CD4-positive, alpha-beta T cell treated with Interleukin-17A for 1 hour (primary cell): ENCODE data around the gene CORO2A.
A peak's percentile ranks its signal among the peaks of the same experiment; 100 is the strongest.

ENCODE experiments used
- DNase-seq: peaks from one replicate; pipeline ENCODE4 v3.0.0-alpha.2; 2020

Gene CORO2A

DNA sequence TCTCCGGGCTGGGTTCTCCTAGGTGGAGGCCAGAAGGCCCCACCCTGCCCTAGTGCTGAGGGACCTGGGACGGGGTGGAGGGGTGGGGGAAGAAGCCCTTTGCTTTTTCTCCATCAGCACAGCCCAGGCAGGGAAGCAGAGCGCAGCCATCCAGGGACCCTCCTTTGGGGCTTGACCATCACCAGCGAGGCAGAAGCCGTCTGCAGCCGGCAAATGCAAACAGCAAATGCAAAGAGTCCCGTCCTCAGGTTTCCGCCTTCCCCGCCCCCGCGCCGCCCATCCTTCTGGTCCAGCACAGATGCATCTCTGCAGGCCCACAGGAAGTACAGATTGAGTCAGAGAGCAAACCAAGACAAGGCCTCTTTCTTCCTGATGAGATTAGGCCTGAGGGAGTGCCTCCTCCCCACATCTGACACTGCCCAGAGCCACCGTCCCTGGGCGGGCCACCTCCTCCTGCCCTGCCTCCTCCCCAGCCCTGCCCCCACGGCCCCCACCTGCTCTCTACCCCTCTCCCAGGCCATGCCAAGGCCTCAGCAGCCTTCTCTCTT is 23.4 kb downstream of the CORO2A start:
- DNase-seq = peak; percentile 56

DNA sequence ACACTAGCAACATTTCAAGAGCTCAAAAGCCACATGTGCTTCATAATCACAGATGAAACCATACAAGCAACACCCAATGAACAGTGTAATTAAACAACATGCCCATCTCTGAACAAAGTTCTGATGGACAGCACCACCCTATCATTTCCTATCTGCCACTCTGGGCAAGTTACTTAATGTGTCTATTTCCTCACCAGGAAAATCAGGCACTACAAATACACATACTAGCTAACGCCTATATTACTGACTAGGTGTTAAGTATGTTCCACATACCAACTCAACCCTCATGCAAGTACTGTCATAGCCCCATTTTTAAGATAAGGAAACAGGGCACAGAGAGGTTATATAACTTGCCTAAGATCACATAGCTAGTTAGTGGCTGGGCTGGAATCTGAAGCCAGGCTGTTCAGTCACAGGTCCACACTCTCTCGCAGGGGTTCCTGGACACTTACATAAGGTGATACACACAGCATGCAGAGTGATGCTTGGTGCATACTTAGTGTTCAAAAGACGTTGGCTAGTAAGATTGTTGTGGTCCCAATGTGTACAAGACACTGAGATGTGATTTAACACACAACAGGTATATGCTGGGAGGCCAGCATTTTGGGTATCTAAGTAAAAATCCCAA is 24.2 kb downstream of the CORO2A start:
- DNase-seq = no peak

DNA sequence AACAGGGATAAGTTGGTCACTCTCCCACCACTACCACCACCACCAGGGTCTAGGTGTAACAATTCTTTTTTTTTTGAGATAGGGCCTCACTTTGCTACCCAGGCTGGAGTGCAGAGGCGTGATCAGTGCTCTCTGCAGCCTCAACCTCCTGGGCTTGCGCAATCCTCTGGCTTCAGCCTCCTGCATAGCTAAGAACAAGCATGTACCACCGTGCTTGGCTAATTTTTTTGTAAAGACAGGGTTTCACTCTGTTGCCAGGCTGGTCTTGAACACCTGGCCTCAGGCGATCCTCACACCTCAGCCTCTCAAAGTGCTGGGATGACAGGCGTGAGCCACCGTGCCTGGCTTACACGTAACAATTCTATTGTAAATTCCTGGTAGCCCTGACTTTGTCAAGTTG is 27.5 kb downstream of the CORO2A start:
- DNase-seq = no peak

DNA sequence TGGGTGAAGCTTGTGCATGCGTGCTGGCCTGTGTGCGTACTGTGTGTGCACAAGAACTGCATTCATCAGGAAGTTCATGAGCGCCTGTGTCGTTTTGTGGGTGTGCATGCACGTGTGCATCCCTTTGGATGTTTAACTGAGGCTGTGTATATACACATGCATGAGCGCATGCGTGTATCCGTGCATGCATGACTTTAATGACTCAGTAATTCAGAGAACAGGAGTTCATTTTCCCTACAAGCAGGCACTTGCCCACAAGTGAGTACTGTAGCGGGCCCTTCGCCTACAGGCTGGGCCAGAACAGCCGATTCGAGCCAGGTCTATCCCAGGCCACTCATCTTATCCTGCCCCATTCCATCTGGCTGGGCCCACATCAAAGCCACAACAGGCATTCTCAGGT is 29.8 kb downstream of the CORO2A start:
- DNase-seq = no peak

DNA sequence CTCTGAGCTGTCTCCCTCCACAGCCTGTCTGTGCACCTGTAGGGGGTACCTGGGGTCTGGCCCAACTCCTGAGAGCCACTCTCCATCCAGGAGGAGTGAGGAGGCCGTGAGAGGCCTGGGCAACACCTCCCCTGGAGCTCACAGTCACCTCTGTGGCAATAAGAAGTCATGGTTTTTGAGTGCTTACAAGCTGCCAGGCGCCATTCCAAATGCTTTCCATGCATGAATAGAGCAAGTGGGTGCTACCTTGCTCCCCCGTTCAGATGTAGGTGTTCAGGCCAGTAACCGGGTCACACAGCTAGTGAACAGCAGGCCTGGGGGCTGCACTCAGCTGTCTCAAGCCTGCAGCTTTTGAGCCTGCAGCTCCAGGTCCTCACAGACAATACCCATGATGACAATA is 30.6 kb downstream of the CORO2A start:
- DNase-seq = no peak

DNA sequence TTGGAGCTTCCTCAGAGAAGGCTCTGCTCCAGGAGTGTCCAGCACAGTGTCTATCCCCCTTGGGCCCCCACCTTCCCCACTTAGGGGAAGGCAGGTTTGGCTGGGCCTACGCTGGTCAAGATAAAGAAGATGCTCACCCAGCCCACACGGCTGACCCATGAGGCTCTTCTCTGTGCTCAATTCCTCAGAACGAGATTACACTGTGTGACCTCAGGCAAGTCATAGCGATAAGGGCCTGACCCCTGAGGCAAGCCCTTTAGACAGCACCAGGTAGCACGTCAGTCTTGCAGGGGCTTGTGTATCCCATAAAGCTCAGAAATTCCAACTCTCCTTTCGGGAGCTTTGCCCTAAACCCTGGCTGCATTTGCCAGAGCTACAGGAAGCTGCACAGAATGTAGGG is 32.6 kb downstream of the CORO2A start:
- no peak for DNase-seq

DNA sequence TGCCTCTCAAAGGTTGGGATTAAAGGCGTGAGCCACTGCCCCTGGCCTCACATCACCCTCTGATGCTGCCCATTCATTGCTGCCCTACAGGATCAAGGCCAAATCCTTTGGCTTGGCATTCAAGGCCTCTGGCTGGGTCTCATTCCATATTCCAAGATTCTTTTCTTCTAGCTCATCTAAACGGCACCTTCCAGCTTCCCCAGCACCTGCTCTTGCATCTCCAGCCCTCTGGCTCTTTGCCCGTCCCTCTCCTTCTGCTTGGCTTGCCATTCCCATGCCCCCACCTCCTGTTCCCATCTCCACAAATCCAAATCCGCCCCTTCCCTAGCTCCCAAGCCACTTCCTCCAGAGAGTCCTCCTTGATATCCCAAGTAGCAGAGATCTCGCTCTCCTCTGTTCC is 33.1 kb downstream of the CORO2A start:
- no peak for DNase-seq

DNA sequence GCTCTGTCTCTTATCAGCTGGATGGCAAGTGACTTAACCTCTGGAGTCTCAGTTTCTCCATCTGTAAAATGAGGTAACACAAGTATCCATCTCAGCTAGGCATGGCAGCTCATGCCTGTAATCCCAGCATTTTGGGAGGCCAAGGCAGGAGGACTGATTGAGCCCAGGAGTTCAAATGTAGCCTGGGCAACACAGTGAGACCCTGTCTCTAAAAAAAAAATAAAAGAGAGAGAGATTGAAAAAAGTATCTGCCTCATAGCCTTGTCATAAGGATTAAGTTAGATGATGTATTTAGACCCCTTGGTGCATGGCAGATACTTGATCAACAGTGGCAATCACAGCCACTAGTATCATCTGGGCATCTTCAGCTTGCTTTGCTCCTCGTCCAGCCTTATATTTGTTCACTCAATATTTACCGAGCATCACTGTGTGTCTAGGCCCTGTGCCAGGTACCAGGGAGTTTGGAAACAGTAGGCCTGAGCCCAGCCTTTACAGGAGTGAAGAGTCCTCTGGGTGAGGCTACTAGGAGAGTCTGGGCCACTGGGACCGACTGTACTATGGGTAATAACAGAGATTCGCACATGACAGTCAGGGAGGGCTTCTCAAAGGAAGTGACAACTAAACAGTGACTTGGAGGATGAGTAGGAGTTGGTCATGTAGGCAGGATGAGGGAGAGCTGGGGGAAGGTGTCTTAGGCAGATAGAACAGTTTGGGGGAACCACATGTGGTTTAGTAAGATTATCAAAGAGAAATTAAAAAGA is 34.2 kb downstream of the CORO2A start:
- no peak for DNase-seq

DNA sequence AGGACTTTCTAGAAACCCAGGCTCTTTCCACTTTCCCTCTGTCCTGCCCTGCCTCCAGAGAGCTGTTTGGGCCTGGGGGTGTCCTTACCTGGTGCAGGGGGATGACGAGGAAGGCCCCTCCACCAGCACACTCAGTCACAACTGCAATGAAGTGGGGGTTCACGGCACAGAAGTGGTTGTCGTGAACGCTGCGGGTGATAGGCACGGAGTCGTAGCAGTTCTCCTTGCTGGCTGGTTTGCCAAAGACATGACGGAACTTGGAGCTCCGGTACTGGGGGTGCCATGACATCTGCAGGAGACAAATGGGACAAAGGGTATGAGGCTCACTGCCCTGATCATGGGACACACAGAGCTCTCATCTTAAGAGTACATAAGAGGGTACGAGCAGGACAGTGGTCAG is 35.1 kb downstream of the CORO2A start:
- DNase-seq = no peak

DNA sequence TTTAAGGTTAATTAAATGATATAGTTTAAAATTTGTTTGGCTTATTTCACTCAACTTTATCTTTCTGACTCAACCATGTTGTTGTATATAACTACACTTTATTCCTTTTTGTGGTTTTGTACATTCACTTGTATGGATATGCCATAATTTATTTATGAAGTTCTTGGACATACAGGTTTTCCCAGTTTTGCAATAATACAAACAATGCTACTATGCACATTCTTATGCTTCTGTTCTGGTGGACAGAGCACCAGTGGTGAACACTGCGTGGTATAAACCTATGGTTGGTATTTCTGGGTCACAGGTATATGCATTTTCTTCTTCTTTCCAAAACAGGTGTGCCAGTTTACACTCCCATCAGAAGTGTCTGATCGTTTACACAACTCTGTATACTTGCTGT is 37.8 kb downstream of the CORO2A start:
- no peak for DNase-seq

DNA sequence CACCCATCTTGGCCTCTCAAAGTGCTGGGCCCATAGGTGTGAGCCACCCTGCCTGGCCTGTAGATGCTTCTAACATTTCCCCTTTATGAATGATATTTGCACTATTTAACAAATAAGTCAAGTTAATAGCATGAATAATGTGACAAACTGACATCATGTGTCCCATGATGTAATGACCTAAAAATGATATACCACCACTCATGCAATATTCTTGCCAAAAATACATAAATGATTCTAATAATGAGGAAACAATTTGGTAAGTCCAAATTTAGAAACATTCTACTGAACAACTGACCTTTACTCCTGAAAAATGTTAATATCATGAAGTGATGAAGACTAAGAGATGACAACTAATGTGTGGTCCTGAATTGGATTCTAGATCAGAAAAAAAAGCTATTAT is 39.9 kb downstream of the CORO2A start:
- no peak for DNase-seq

DNA sequence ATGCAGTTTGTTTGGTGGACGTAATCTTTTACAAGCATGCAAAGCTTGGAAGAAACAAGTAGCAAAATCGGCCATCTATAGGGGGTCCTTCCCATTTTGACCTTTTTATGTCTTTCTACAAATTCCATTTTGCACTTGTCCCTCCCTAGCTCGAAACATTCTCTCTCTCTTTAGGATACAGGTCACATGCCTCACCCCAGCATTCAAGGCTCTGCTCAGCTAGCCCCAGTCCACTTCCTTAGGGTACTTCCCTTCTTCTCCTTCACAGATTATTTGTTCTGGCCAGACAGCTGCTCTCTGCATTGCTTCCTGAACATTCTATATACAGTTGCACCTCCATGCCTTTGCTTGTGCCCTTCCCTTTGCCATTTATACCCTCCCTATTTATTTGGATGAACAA is 41.7 kb downstream of the CORO2A start:
- no peak for DNase-seq

DNA sequence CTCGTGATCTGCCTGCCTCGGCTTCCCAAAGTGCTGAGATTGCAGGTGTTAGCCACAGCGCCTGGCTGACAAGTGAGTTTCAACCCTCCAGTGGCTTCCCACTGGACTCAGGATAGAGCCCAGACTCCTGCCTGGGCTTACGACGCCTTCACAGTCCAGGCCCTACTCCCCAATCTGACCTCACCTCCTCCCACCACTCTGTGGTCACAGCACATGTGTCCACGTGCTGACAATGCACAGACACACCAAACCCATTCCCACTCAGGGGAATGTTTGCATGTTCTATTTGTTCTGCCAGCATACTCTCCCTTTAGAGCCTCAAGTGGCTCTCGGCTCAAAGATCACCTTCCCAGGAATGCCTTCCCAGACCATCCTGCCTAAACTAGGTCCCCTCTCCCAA is 42.3 kb downstream of the CORO2A start:
- no peak for DNase-seq

DNA sequence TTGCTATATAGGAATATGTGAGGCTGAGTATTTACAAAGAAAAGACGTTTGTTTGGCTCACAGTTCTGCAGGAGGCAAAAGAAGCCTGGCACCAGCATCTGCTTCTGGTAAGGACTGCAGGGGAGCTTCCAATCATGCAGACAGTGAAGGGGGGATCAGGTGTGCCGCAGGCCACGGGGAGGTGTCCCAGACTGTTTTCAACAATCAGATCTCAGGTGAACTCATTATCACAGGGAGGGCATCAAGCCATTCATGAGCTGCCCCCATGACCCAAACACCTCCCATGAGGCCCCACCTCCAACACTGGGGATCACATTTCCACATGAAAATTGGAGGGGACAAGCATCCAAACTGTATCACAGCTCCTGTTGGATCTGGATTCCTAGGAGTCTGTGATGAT is 43.0 kb downstream of the CORO2A start:
- DNase-seq = no peak

DNA sequence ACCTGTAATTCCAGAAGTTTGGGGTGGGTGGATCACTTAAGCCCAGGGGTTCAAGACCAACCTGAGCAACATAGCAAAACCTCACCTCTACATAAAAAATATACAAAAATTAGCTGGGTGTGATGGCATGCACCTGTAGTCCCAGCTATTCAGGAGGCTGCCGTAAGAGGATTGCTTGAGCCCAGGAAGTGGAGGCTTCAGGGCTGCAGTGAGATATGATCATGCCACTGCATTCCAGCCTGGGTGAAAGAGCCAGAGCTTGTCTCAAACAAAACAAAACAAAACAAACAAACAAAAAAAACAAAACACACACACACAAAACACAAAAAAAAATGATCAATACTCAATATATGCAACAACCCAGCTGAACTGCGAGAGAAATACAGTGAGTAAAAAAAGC is 44.0 kb downstream of the CORO2A start:
- no peak for DNase-seq

DNA sequence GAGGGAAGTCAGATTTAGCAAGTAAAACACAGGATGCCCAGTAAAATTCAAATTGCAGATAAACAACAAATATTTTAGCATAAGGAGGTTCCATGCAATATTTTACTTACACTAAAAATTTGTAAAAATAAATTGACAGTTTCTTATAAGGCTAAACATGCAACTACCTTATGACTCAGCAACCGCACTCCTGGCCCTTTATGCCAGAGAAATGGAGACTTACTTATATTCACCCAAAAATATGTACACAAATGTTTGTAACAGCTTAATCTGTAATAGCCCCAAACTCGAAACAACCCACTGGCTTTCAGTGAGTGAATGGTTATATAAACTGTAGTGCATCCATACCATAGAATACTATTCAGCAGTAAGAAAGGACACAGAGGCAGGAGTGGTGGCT is 44.9 kb downstream of the CORO2A start:
- DNase-seq = no peak

DNA sequence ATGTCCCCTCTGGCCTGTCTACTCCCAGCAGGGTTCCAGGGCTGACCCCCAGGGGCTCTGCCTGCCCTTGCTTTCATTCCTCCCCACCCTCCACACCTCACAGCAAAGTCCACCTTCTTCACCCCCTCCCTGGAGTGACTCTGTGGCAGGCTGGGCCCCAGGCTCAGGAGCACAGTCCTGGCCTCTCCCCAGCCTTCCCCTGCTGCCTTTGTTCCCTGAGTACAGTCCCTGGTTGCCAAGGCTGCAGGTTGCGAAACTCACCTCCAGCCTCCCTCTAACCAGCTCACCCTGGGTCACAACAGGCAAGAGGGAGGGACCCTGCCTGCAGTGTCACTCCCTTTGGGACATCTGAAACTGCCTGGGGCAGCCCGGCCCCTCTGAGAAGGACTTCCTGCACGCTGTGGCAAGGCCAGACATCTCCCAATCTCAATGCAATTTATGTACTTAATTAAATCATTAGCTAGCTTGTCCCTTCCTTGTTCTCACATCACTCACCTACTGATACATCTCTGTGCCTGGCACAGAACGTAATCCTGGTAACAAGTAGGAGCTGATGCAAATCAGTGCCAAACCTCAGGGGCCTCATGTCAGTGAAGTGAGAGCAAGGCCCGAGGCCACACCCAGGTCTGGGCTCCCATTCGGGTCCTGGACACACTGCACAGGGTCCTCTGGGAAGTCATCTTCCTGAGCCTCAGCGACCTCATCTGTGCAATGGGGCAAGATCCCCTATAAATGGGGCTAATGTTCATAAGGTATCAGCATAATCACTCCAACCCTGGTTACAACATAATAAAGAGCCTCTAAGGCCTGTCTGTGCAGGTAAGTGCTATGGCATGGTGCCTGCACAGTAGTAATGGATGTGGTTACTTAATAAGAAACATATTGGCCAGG is 46.1 kb downstream of the CORO2A start:
- peak; percentile 3 for DNase-seq

DNA sequence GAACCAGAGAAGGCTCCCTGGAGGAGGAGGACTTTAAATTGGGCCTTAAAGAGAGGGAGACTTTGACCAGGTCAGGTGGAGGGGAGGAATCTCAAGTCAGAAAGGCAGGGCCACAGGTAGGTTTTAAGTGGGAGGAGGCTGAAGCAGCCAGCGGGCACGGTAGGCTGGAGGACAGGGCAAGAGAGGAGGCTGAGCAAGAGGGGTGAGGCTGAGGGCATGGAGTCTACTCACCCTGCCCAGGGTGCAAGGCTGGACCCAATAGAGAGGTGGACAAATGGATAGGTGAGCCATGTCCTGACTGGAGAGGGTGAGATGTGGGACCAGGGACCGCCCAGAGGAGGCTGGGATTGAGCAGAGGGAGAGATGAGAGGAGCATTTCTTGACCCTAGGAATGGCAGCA is 47.8 kb downstream of the CORO2A start:
- DNase-seq = no peak

DNA sequence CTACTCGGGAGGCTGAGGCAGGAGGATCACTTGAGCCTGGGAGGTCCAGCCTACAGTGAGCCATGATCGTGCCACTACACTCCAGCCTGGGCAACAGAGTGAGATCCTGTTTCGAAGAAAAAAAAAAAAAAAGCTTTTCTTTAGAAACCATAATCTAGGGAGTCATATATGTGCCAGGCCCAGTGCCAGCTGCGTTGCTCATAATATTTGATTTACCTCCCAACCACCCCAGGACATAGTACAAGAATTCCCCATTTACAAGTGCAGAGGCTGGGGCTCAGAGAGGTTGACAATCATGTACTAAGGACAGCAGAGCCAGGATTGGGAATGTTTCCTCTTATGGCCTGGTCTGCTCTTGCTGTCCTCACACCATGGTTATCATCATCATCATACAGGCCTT is 48.4 kb downstream of the CORO2A start:
- no peak for DNase-seq

DNA sequence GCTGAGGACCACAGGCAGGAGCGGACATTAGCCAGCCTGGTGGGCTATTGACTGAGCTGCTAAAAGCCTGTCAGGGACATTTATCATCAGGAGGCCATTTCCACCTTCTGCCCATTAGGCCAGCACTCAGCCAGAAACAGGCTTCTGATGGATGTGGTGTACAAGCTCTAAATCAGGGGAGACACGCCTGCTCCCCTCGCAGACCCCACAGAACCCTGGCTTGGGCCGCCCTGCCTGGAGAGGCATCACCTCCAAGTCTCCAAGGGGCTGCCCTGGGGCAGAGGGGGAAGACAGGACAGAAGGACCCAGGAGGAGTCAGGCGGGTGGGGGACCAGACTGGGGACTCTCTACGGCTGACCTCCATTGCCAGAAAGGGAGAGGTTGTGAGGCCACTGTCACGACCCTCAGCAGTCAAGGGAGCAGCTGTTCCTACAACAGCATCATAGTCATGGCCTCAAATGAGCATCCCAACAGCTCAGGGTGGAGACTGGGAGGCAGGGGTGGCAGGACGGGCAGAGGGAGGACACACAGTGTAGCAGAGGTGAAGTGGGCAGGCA is 49.4 kb downstream of the CORO2A start:
- DNase-seq = no peak

DNA sequence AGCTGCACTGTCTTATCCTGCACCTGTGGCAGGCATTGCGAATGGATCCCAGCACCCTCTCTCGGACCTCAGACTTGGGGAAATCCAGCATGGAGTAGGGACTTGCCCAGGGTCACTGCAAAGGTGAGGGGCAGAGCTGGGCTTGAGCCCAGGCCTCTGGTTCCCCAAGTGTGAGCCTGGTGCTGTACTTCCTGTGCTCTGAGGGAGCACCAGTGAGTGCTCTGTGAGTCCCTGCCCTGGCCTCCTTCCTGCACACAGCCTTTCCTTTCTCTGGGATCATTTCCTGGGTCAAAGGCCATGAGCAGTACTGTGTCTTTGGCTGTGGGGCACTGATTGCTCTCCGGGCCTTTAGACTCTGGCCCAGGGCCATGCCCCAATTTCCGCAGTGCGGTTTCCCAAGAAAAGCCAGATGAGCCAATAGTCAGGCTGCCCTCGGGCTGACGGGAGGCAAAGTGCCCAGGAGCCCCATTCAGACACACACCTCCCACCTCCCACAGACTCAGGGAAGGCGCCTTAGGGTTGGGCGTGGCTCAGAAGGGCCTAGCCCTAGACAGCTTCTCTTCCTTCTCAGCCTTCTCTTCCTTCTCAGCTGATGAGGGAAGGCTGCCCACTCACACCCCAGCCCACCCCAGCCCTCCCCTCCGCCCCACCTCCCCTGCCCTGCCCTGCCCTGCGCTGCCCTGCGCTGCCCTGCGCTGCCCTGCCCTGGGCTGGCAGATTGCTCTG is 50.1 kb downstream of the CORO2A start:
- DNase-seq = no peak

DNA sequence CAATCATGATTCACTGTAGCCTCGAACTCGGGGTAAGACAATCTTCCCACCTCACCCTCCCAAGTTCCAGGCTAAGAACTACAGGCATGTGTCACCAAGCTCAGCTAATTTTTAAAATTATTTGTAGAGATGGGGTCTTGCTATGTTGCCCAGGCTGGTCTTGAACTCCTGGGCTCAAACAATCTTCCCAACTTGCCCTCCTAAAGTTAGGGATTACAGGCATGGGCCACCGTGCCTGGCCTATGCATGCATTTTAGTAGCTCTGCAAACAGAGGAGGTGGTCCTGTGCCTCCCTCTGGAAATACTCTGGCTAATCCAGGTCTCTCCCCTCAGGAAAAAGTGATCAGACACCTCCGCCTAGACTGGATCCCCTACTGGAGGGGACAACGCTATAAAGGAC is 51.9 kb downstream of the CORO2A start:
- DNase-seq = no peak

DNA sequence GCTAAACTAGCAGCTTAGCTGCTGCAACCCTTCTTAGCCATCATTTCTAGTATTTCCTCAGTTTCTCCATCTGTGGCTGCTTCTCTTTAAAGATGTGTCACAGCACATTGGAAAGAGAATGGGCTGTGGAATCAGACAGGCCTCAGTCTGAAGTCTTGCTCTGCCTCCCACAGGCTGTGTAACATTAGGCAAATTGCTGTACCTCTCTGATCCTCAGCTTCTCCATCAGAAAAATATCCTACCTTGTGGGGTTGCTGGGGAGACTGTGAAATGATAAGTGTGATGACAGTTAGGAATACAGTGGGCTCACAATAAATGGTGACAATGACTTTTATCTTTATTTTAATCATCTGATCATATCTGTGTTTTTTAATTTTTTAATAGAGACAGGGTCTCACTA is 55.9 kb downstream of the CORO2A start:
- no peak for DNase-seq
